KOPT-K1 (cell line): ENCODE results near the gene C7orf57.

Experiments used
- H3K27ac ChIP-seq: fragments of 200-600 bp; sonication (generic); 2 replicates; pipeline ENCODE4 v1.5.1; 2016; ENCODE audit warnings: antibody characterized with exemption, mild to moderate bottlenecking, low read depth, low read length; ENCODE audit not compliant: poor library complexity, severe bottlenecking
- H3K36me3 ChIP-seq: fragments of 200-600 bp; sonication (generic); 2 replicates; pipeline ENCODE4 v1.5.1; 2017; ENCODE audit warnings: antibody characterized with exemption, mild to moderate bottlenecking, low read length, moderate library complexity; ENCODE audit not compliant: insufficient read depth
- H3K9me3 ChIP-seq: fragments of 200-600 bp; sonication (generic); 2 replicates; pipeline ENCODE4 v1.5.1; 2017; ENCODE audit warnings: antibody characterized with exemption, low read length, mild to moderate bottlenecking; ENCODE audit not compliant: insufficient read depth, poor library complexity, severe bottlenecking

Gene C7orf57

GRCh38 chr7:48106906-48107659 lies 71.7 kb downstream of the C7orf57 start:
- H3K9me3 ChIP-seq = no peaks in the 10 kb centered on the region
- no peak overlapping the region for H3K27ac ChIP-seq
- no peaks in the 10 kb centered on the region for H3K36me3 ChIP-seq

GRCh38 chr7:48107926-48108472 lies 72.7 kb downstream of the C7orf57 start:
- H3K27ac ChIP-seq = no peak overlapping the region
- H3K36me3 ChIP-seq = no peaks in the 10 kb centered on the region
- no peaks in the 10 kb centered on the region for H3K9me3 ChIP-seq

DNA sequence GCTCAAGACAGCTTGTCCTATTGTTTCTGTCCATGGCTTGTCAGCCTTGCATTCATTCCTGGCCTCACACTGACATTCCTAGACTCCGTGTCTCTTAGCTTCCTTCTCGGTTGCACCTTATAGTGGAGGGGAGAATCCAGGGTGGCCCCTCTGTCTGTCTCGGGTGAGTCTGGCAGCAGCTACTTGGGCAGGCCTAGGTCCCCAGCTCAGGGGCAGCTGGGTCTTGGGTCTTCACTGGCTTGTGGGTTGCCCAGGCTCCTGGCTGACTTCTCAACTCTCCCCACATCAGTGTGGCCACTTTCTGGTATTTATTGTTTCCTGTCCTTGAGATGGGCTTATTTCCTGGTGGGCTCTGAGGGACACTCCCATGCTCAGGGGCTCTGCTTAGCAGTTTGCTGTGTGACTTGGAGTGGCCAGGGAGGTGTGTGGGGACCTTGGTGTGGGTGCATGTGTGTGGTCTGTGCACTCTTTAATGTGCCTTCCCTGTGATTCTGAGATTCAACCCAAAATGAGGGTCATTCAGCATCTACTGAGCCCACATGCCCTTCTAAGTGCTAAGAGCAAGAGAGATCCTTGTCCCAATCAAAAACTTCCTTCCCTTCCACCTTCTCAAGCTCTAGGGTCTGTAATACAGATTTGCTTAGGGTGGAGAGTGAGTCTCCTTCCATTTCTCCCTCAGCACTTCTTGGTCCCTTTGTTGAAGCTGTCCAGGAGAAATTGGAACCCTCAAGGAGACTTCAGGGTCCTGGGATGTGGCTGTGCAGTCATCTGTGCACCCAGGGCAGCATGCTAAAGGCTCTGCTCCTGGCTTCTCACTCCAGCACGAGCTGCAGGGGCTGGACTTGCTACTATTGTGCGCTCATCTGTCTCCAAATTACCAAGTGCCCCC lies 73.9 kb downstream of the C7orf57 start:
- Histone ChIP-seq H3K9me3 (no peaks in the 10 kb centered on the region), H3K36me3 (no peaks in the 10 kb centered on the region), H3K27ac (no peak overlapping the region)

DNA sequence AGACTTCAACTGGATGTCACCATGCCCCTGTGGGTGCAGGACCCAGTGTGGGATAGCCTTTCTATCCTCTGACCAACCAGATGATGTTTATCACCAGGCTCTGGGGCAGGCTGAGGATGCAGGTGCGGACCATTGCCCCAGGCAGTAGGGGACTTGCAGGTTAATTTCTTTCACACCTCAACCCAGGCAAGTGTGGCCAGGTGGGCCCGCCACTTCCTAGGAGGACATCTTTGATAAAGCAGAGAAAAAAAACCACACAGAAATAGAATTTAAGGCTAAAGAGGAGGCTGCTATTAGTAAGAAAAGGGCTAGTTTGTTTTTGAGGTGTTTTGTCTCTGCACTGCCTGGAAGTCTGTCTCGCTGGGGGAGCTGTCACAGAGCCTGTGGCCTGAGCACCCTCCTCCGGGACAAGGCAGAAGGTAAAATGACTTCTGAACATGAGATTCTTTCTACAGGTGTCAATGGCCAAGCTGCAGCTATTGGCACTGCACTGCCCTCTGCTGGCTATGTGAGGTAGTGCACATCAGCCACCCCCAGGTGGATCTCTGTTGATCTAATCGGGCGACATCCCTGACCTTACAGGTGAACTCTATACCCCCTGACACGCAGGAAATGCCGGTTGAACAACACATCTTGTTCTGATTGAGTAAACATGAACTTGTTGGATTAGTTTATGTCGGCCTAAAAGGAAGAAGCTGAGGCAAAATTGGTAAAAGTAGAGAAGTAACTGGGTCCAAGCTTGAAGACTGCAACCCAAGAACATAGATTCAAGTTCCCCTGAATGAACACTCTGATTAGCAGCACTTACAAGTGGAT lies 74.7 kb downstream of the C7orf57 start:
- Histone ChIP-seq H3K9me3 (no peaks in the 10 kb centered on the region), H3K27ac (no peak overlapping the region), H3K36me3 (no peaks in the 10 kb centered on the region)

- Histone ChIP-seq H3K27ac (no peak overlapping the region), H3K36me3 (no peaks in the 10 kb centered on the region), H3K9me3 (no peaks in the 10 kb centered on the region)
These were observed 75.5 kb downstream of the C7orf57 start for GRCh38 chr7:48110868-48111267.
